ENCODE results near the gene PXYLP1.

The PXYLP1 gene

GRCh38 chr3:141330235-141330634 is 98.6 kb downstream of the PXYLP1 start:
- DNase-seq, result no peak

DNA sequence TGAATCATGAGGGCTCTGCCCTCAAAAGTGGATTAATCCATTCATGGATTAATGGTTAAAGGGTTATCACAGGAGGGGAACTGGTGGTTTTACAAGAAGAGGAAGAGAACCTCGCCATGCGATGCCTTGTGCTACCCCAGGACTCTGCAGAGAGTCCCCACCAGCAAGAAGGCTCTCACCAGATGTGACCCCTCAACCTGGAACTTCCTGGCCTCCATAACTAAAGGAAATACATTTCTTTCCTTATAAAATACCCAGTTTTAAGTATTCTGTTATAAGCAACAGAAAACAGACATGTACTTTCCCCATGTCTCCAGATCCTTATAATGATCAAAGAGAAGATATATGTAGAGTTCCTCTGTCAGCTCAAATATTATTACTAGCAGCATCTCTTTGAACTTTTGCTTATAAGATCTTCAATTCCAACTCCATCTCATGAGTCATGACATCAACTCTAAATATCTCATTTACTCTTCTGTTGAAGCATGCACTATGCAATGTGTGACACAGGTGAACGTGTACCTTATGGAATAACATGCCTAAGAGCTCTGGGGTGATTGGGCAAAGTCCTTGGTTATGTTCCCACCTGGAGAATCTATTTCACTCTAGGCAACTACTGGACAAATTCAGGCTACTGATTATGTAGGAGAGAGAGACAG is 99.2 kb downstream of the PXYLP1 start:
- no peak for DNase-seq

GRCh38 chr3:141331377-141332318 is 100.0 kb downstream of the PXYLP1 start:
- DNase-seq, result no peak

- no peak for DNase-seq
Observed at GRCh38 chr3:141332416-141332815, 100.8 kb downstream of the PXYLP1 start.

DNA sequence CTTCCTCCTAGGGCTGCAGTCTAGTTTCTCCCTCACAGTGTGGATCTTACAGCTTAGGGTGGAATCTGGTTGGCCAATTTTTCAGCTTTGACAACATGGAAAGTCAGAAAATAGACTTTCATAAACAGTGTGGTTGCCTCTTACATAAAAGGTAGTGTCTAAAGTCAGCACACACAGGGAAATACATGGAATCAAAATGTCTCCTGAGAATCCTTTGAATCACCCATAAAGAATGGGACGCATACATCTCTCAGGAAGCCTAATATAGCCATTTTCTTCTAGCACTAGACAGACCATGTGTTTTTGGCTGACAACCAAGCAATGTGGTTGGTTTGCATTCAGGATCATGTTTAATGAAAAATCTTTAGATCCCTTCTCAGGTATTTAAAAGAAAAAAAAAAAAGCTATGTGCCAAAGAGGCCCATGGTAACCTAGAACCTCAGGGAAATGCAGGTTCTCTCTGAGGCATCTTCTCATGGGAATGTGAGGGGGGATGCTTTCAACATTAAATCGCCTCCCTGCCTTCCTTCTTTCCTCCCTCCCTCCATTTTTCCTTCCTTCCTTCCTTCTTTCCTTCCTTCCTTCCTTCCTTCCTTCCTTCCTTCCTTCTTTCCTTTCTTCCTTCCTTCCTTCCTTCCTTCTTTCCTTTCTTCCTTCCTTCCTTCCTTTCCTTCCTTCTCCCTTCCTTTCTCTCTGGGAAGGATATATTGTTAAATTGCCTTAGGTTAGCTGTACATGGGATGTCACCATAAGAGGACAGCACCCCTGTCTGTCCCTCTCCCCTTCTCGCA is 102.4 kb downstream of the PXYLP1 start:
- no peak for DNase-seq

GRCh38 chr3:141334627-141335250 is 103.1 kb downstream of the PXYLP1 start:
- no peak for DNase-seq

GRCh38 chr3:141335531-141336061 is 104.0 kb downstream of the PXYLP1 start:
- no peak for DNase-seq

DNA sequence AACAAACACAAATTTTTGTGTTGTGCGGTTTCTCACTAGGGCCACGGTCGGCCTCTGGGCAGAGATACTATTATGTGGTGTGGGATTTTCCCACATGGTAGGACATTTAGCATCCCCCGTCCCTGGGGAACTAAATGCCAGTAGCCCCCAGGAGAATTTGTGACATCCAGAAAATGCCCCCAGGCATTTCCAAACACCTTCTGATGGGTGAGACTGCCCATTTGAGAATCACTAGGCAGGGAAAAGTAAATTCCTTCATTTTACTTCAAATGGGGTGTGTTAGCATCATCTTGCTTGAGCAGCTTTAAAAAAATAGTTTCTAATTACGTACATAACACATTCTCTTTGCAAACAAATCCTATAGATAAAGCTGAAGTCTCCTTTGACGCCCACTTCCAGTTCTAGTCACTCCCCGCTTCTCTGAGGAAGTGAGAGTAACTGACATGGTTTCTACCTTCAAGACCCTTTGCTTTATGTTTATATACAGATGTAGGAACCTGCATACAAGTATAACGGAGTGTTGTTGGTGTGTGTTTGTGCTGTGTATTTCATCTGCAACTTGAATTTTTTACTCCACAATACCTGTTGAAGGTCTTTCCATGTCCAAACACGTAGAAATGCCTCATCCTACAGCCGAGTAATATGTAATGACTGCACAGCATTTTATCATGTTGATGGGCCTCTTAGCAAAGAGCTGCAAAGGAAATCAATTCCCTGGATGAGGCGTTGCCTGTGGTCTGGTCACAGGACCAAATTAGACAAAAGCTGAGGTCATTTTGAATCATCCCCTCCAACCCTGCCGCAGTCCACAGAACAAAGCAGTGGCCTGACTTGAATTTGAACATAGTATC is 105.3 kb downstream of the PXYLP1 start:
- no peak for DNase-seq

- DNase-seq, result no peak
Observed at GRCh38 chr3:141337523-141337854, 105.9 kb downstream of the PXYLP1 start.

DNA sequence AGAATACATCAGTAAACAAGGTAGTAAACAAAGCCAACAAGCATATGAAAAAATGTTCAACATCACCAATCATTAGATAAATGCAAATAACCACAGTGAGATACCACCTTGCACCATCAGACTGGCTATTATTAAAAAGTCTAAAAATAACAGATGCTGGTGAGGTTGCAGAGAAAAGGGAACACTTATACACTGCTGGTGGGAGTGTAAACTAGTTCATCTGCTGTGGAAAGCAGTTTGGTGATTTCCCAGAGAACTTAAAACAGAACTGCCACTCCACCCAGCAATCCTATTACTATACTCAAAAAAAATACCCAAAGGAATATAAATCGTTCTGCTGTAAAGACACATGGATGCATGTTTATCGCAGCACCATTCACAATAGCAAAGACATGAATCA is 106.4 kb downstream of the PXYLP1 start:
- no peak for DNase-seq

DNA sequence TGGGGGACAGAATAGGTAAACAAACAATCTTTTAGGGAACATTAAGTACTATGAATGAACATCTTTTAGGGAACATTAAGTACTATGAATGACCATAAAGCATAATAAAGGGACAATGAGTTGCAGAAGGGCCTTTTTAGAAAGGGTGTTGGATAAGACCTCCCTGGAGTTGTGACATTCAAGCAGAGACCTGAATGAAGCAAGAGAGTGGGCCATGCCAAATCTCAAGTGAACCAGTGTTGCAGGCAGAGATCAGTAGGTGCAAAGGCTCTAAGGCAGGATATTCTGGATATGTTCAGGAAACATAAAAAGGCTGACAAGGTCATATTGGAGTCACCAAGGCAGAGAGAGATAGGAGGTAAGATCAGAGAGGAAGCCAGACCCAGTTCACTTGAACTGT is 107.3 kb downstream of the PXYLP1 start:
- no peak for DNase-seq

DNA sequence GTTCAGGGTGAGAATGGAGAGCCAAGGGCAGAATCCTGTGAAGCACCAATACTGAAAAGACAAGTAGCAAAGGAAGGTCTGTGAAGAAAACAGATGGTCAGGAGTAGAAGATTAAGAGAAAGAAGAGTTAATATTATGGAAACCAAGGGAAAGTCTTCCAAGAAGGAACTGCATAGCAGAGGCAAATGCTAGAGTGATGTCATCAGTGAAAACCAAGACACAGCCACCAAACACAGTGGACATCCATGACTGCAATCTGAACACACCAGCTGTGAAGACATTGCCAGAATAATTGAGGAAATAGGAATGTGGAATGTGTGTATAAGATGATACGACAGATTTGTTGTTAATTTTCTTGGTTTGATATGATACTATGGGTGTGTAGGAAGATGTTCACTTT is 109.9 kb downstream of the PXYLP1 start:
- no peak for DNase-seq

DNA sequence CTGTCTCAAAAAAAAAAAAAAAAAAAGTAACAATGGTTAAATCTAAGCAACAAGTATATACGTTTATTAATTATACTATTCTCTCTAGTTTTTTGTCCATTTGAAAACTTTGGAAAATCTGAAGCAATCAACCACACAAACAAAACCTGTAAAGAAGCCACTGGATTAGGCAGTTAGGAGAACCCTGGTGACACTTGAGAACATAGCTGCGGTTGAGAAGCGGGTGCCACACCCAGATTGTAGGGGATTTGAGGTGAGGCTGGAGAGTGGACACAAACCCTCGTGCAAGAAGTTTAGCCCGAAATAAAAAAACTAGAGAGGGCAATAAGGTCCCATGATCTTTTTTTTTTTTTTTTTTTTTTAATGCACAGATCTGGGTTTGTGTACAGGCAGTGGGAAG is 110.8 kb downstream of the PXYLP1 start:
- DNase-seq, result no peak

DNA sequence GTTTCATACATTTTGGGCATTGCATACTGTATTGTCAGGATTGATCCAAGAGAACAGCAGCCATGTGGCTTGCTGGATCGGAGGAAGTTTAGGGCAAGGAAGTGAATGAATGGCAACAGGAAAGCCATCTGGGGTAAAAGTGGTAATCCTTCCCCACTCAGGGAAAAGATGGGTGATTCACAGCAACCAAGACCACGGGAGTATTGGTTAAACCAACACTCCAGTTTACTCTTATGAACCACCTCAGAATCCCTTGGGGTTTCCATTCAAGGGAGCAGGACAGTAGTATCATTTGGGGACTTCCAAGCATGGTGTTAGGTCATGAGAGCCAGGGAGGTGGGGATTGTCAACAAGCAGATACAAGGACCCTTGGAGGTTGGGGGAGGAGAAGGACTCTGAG is 111.5 kb downstream of the PXYLP1 start:
- DNase-seq, result no peak

DNA sequence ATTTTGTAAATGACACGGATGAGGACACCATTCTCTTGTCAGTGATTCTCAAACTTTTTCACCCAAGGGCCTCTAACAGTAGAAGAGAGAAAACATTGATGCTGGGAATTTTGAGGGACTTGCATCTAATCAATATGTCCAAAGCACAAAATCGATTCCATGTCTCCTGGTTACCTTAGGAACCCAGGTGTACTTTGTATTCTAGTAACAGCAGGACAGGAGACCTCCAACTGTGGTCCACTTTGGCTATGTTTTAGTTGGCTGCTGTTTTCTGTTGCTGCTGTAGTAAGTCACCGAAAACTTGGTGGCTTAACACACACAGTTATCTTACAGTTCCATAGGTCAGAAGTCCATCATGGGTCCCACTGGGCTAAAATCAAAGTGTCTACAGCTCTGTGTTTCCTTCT is 112.2 kb downstream of the PXYLP1 start:
- no peak for DNase-seq
